Ishikawa (cell line): ENCODE measurements around the gene DNAJC9.

Source experiments
- CEBPB ChIP-seq: IDR thresholded peaks from 2 replicates; pipeline ENCODE4 v1.6.1; 2012
- CREB1 ChIP-seq: IDR thresholded peaks from 2 replicates; pipeline ENCODE4 v1.6.1; 2012; ENCODE audit warnings: low read depth
- EP300 ChIP-seq: IDR thresholded peaks from 2 replicates; pipeline ENCODE4 v1.6.1; 2012; ENCODE audit warnings: borderline replicate concordance
- FOXM1 ChIP-seq: IDR thresholded peaks from 2 replicates; pipeline ENCODE4 v1.6.1; 2012; ENCODE audit warnings: low read depth, borderline replicate concordance
- NFIC ChIP-seq: IDR thresholded peaks from 2 replicates; pipeline ENCODE4 v1.6.1; 2012
- RAD21 ChIP-seq: IDR thresholded peaks from 2 replicates; pipeline ENCODE4 v1.6.1; 2012; ENCODE audit warnings: low read depth
- TAF1 ChIP-seq: IDR thresholded peaks from 2 replicates; pipeline ENCODE4 v1.6.1; 2012; ENCODE audit warnings: low read depth, mild to moderate bottlenecking
- TCF12 ChIP-seq: IDR thresholded peaks from 2 replicates; pipeline ENCODE4 v1.6.1; 2012; ENCODE audit warnings: low read depth
- TEAD4 ChIP-seq: IDR thresholded peaks from 2 replicates; pipeline ENCODE4 v1.6.1; 2012
- USF1 ChIP-seq: IDR thresholded peaks from 2 replicates; pipeline ENCODE4 v1.6.1; 2012
- YY1 ChIP-seq: IDR thresholded peaks from 2 replicates; pipeline ENCODE4 v1.6.1; 2012; ENCODE audit warnings: low read depth
- TF ChIP-seq, protein P1 (sequence below): IDR thresholded peaks from 2 replicates; pipeline ENCODE4 v1.6.1; 2012; ENCODE audit warnings: low read depth, mild to moderate bottlenecking
- TF ChIP-seq, protein P2 (sequence below): IDR thresholded peaks from 2 replicates; pipeline ENCODE4 v1.6.1; 2012

DNA sequence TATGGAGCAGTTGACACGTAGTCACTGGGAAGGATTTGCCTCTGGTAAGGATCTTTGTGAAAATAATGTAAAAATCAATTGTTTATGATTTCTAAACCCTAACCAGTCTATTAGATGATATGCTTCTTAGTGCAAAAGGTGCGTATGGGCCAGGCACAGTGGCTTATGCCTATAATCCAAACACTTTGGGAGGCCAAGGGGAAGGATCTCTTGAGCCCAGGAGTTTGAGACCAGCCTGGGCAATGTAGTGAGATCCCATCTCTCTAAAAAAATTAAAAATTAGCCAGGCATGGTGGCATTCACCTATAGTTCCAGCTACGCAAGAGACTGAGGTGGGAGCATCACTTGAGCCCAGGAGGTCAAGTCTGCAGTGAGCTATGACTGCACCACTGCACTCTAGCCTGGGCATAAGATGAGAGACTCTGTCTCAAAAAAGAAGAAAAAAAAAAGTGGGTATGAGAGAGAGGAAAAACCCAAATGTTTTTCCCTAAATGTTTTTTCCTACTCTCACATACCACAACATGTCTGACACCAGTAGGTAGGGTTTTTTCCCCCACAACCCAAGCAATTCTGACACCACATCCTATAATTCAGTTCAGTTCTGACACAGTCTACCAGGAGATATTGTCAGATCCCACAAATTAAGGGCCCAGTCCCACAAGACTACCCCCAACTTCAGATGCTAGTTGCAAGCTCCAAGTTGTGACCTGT, 36.5 kb downstream of the DNAJC9 start:
- TF ChIP-seq RAD21 (no peak), EP300 (no peak), TCF12 (no peak), USF1 (no peak), YY1 (no peak), NFIC (no peak), TAF1 (no peak), CEBPB (no peak), CREB1 (no peak), FOXM1 (no peak), TEAD4 (no peak)
- TF ChIP-seq, protein P1, sequence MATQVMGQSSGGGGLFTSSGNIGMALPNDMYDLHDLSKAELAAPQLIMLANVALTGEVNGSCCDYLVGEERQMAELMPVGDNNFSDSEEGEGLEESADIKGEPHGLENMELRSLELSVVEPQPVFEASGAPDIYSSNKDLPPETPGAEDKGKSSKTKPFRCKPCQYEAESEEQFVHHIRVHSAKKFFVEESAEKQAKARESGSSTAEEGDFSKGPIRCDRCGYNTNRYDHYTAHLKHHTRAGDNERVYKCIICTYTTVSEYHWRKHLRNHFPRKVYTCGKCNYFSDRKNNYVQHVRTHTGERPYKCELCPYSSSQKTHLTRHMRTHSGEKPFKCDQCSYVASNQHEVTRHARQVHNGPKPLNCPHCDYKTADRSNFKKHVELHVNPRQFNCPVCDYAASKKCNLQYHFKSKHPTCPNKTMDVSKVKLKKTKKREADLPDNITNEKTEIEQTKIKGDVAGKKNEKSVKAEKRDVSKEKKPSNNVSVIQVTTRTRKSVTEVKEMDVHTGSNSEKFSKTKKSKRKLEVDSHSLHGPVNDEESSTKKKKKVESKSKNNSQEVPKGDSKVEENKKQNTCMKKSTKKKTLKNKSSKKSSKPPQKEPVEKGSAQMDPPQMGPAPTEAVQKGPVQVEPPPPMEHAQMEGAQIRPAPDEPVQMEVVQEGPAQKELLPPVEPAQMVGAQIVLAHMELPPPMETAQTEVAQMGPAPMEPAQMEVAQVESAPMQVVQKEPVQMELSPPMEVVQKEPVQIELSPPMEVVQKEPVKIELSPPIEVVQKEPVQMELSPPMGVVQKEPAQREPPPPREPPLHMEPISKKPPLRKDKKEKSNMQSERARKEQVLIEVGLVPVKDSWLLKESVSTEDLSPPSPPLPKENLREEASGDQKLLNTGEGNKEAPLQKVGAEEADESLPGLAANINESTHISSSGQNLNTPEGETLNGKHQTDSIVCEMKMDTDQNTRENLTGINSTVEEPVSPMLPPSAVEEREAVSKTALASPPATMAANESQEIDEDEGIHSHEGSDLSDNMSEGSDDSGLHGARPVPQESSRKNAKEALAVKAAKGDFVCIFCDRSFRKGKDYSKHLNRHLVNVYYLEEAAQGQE = no peak
- TF ChIP-seq, protein P2, sequence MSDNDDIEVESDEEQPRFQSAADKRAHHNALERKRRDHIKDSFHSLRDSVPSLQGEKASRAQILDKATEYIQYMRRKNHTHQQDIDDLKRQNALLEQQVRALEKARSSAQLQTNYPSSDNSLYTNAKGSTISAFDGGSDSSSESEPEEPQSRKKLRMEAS = no peak
